HepG2 (cell line): ENCODE measurements around the gene GGA1. TPM values are rescaled to one million over a fixed set of nuclear protein-coding genes. Genes with fewer than 3 reads are reported as not detected.

ENCODE experiments used
- ARID2 ChIP-seq: sonication (generic); formaldehyde crosslinking; IDR thresholded peaks from 2 replicates; pipeline ENCODE4 v1.8.1; 2022; ENCODE audit warnings: mild to moderate bottlenecking, missing genetic modification reagents, borderline replicate concordance
- ATF1 ChIP-seq: IDR thresholded peaks from 2 replicates; pipeline ENCODE4 v1.6.1; 2016; ENCODE audit warnings: mild to moderate bottlenecking, control low read depth
- CREM ChIP-seq, 2 experiments: sonication (generic) in 1 of 2; formaldehyde crosslinking in 1 of 2; IDR thresholded peaks; 2 replicates each; pipeline versions ENCODE4 v1.4.0 to v1.6.1; 2016 to 2020; ENCODE audit warnings: antibody characterized with exemption in 1 of 2, mild to moderate bottlenecking in 1 of 2, missing genetic modification reagents in 1 of 2
- DR1 ChIP-seq: sonication (generic); formaldehyde crosslinking; IDR thresholded peaks from 2 replicates; pipeline ENCODE4 v1.8.0; 2021; ENCODE audit warnings: mild to moderate bottlenecking, missing genetic modification reagents, inconsistent platforms
- KDM5A ChIP-seq: fragments of 200-600 bp; sonication (generic); IDR thresholded peaks from 2 replicates; pipeline ENCODE4 v1.7.0; 2018; ENCODE audit warnings: antibody characterized with exemption, mild to moderate bottlenecking, low read length, borderline replicate concordance
- KIAA2018 ChIP-seq: sonication (generic); formaldehyde crosslinking; IDR thresholded peaks from 2 replicates; pipeline ENCODE4 v1.5.0; 2020; ENCODE audit warnings: mild to moderate bottlenecking, missing genetic modification reagents, borderline replicate concordance
- KLF16 ChIP-seq, 2 experiments: sonication (generic) in 1 of 2; formaldehyde crosslinking in 1 of 2; IDR thresholded peaks; 2 replicates each; pipeline versions ENCODE4 v1.6.1 to v1.8.0; 2016 to 2023; ENCODE audit warnings: missing genetic modification reagents in 2 of 2, missing compliant biosample characterization in 1 of 2
- NR2F1 ChIP-seq, 2 experiments: fragments of 450-650 bp in 1 of 2; formaldehyde crosslinking in 1 of 2; IDR thresholded peaks; 2 replicates each; pipeline versions ENCODE4 v1.5.0 to v1.6.1; 2016 to 2020; ENCODE audit warnings: mild to moderate bottlenecking in 1 of 2, missing compliant biosample characterization in 1 of 2, missing genetic modification reagents in 1 of 2, moderate library complexity in 1 of 2
- POLR2AphosphoS5 ChIP-seq: IDR thresholded peaks from 2 replicates; pipeline ENCODE4 v1.6.1; 2012; ENCODE audit warnings: low read depth, low read length
- RFXANK ChIP-seq: IDR thresholded peaks from 2 replicates; pipeline ENCODE4 v1.6.1; 2016
- SIN3B ChIP-seq: fragments of 150-350 bp; IDR thresholded peaks from 2 replicates; pipeline ENCODE4 v1.6.1; 2014; ENCODE audit warnings: low read length
- TEAD2 ChIP-seq: sonication (generic); formaldehyde crosslinking; IDR thresholded peaks from 2 replicates; pipeline ENCODE4 v1.9.0; 2021; ENCODE audit warnings: missing genetic modification reagents
- ZBTB3 ChIP-seq: sonication (generic); formaldehyde crosslinking; IDR thresholded peaks from 2 replicates; pipeline ENCODE4 v1.4.0; 2020; ENCODE audit warnings: low read depth, mild to moderate bottlenecking, moderate library complexity, missing genetic modification reagents, borderline replicate concordance
- ZMYM3 ChIP-seq: sonication (generic); formaldehyde crosslinking; IDR thresholded peaks from 2 replicates; pipeline ENCODE4 v1.5.1; 2020; ENCODE audit warnings: mild to moderate bottlenecking, missing genetic modification reagents
- ZNF18 ChIP-seq: sonication (generic); formaldehyde crosslinking; IDR thresholded peaks from 2 replicates; pipeline ENCODE4 v1.8.0; 2022; ENCODE audit warnings: mild to moderate bottlenecking, missing genetic modification reagents; ENCODE audit not compliant: insufficient replicate concordance
- ZNF205 ChIP-seq: IDR thresholded peaks from 2 replicates; pipeline ENCODE4 v1.6.1; 2018; ENCODE audit warnings: missing biosample characterization, missing genetic modification reagents
- ZNF225 ChIP-seq: sonication (generic); formaldehyde crosslinking; IDR thresholded peaks from 2 replicates; pipeline ENCODE4 v1.4.0; 2020; ENCODE audit warnings: mild to moderate bottlenecking, missing genetic modification reagents
- ZNF264 ChIP-seq: sonication (generic); formaldehyde crosslinking; IDR thresholded peaks from 2 replicates; pipeline ENCODE4 v1.4.0; 2020; ENCODE audit warnings: missing genetic modification reagents
- ZNF589 ChIP-seq: sonication (generic); formaldehyde crosslinking; conservative IDR thresholded peaks from 2 replicates; pipeline ENCODE4 v1.8.0; 2022; ENCODE audit warnings: mild to moderate bottlenecking, moderate library complexity, missing genetic modification reagents
- ZNF773 ChIP-seq: sonication (generic); formaldehyde crosslinking; IDR thresholded peaks from 2 replicates; pipeline ENCODE4 v1.4.0; 2020; ENCODE audit warnings: missing genetic modification reagents, borderline replicate concordance
- ZSCAN12 ChIP-seq: sonication (generic); formaldehyde crosslinking; IDR thresholded peaks from 2 replicates; pipeline ENCODE4 v1.9.0; 2021; ENCODE audit warnings: mild to moderate bottlenecking, missing genetic modification reagents
- polyA plus RNA-seq, 8 experiments: library from polyadenylated mRNA; depleted of rRNA in 3 of 8; stranded (reverse) in 7 of 8; unstranded in 1 of 8; fragments of >200 nt; fragmentation: Illumina TruSeq in 4 of 8; extraction: Trizol in 4 of 8; gene quantifications; 2 replicates each; pipeline versions ENCODE4 v1.2.1 to v1.2.3, GENCODE V29; 2011 to 2016; ENCODE audit warnings: low read depth in 4 of 8, missing spikeins in 1 of 8, mixed read lengths in 1 of 8; ENCODE audit not compliant: insufficient read depth in 1 of 8
- total RNA-seq, 5 experiments: library from RNA; depleted of rRNA; stranded (reverse); fragments of >200 nt; fragmentation: Illumina TruSeq; extraction: Trizol; gene quantifications; 2 replicates each; pipeline ENCODE4 v1.2.3, GENCODE V29; 2016; ENCODE audit warnings: low read depth in 1 of 5

GGA1 gene
- total and polyA plus RNA-seq, 2 of the 13 experiments (the other 11 are each of a cell fraction or from before 2014, with no cell fraction given) = 29.1 to 87.2 TPM

- TF ChIP-seq ZBTB3 (no peak), ZNF18 (CRISPR knock-in tag) (no peak), ZNF773 (CRISPR knock-in tag) (no peak), ZNF205 (CRISPR knock-in tag) (no peak), POLR2AphosphoS5 (no peak), DR1 (no peak), ZNF225 (no peak), ZNF264 (no peak), RFXANK (CRISPR knock-in tag) (no peak), ATF1 (CRISPR knock-in tag) (no peak), ARID2 (CRISPR knock-in tag) (0 out of 2 replicates have a peak, but pooled peaks have one; percentile 23), KLF16 (CRISPR knock-in tag; IDR thresholded peaks at IDR 0.05) (peak in 1 of 2 experiments; percentile 7; a peak in 2 of 4 replicates), ZSCAN12 (CRISPR knock-in tag) (no peak), KIAA2018 (CRISPR knock-in tag) (no peak), ZMYM3 (CRISPR knock-in tag) (peak; percentile 24; the same call in 1 of the 2 replicates), KDM5A (0 out of 2 replicates have a peak, but pooled peaks have one; percentile 44), SIN3B (no peak), ZNF589 (no peak), NR2F1 (CRISPR knock-in tag; IDR thresholded peaks at IDR 0.05) (no peak; a peak in 1 of 4 replicates), CREM (IDR thresholded peaks at IDR 0.05) (peak; percentile 9; the same call in 1 of the 2 replicates), CREM (CRISPR knock-in tag; IDR thresholded peaks at IDR 0.05) (no peak), TEAD2 (CRISPR knock-in tag) (no peak)
Observed at GRCh38 chr22:37659897-37660708, 51.5 kb downstream of the GGA1 start (continued).
